ENCODE measurements around the gene SRGAP3.
A peak's percentile ranks its signal among the peaks of the same experiment; 100 is the strongest.

SRGAP3 gene

GRCh38 chr3:8963137-8963853 lies 286.2 kb downstream of the SRGAP3 start, which contains the start of gene RAD18:
TSS of gene RAD18 (minus strand) at chr3:8963472. CDS start at chr3:8963385, 87 bp downstream.
- Histone ChIP-seq H3K9me3 (replicated peaks; ENCODE audit: low read length) (no peaks in the 10 kb centered on the region), H3K36me3 (ENCODE audit: insufficient read depth, low read length) (peaks cover 8% of the 10 kb centered on the region), H3K9ac (ENCODE audit: low read depth, low read length) (peak within 1 kb of the TSS; percentile 78), H3K4me2 (ENCODE audit: low read length) (peak within 1 kb of the TSS; percentile 94), H3K4me1 (ENCODE audit: control insufficient read depth, insufficient read depth, low read length) (peaks cover 29% of the 10 kb centered on the region), H3K27me3 (ENCODE audit: control insufficient read depth, insufficient read depth, low read length) (no peaks in the 10 kb centered on the region), H3K4me3 (ENCODE audit: low read length) (peak within 1 kb of the TSS; percentile 85)

GRCh38 chr3:8962226-8962861 lies 287.1 kb downstream of the SRGAP3 start:
- H3K27me3 ChIP-seq (ENCODE audit: control insufficient read depth, insufficient read depth, low read length), result no peaks in the 10 kb centered on the region
- H3K9me3 ChIP-seq (replicated peaks; ENCODE audit: low read length), result no peaks in the 10 kb centered on the region
- H3K4me3 ChIP-seq (ENCODE audit: low read length), result peak overlapping the region; percentile 85
- peaks cover 29% of the 10 kb centered on the region for H3K4me1 ChIP-seq (ENCODE audit: control insufficient read depth, insufficient read depth, low read length)
- H3K4me2 ChIP-seq (ENCODE audit: low read length), result peak overlapping the region; percentile 94
- H3K9ac ChIP-seq (ENCODE audit: low read depth, low read length), result peak overlapping the region; percentile 78
- H3K36me3 ChIP-seq (ENCODE audit: insufficient read depth, low read length), result peaks cover 14% of the 10 kb centered on the region

- Histone ChIP-seq H3K4me3 (ENCODE audit: low read length) (no peak overlapping the region), H3K27me3 (ENCODE audit: control insufficient read depth, insufficient read depth, low read length) (no peaks in the 10 kb centered on the region), H3K9ac (ENCODE audit: low read depth, low read length) (no peak overlapping the region), H3K9me3 (replicated peaks; ENCODE audit: low read length) (no peaks in the 10 kb centered on the region), H3K36me3 (ENCODE audit: insufficient read depth, low read length) (peaks cover 30% of the 10 kb centered on the region), H3K4me2 (ENCODE audit: low read length) (no peak overlapping the region), H3K4me1 (ENCODE audit: control insufficient read depth, insufficient read depth, low read length) (peaks cover 19% of the 10 kb centered on the region)
Observed at GRCh38 chr3:8959668-8960067, 289.8 kb downstream of the SRGAP3 start.

- H3K4me1 ChIP-seq (ENCODE audit: control insufficient read depth, insufficient read depth, low read length), result no peaks in the 10 kb centered on the region
- H3K9ac ChIP-seq (ENCODE audit: low read depth, low read length), result no peak overlapping the region
- H3K27me3 ChIP-seq (ENCODE audit: control insufficient read depth, insufficient read depth, low read length), result no peaks in the 10 kb centered on the region
- no peak overlapping the region for H3K4me3 ChIP-seq (ENCODE audit: low read length)
- no peak overlapping the region for H3K4me2 ChIP-seq (ENCODE audit: low read length)
- H3K36me3 ChIP-seq (ENCODE audit: insufficient read depth, low read length), result peaks cover 30% of the 10 kb centered on the region
- no peaks in the 10 kb centered on the region for H3K9me3 ChIP-seq (replicated peaks; ENCODE audit: low read length)
Observed at GRCh38 chr3:8954938-8955763, 294.3 kb downstream of the SRGAP3 start.

- H3K36me3 ChIP-seq (ENCODE audit: insufficient read depth, low read length), result peaks cover 22% of the 10 kb centered on the region
- no peak overlapping the region for H3K4me3 ChIP-seq (ENCODE audit: low read length)
- no peaks in the 10 kb centered on the region for H3K27me3 ChIP-seq (ENCODE audit: control insufficient read depth, insufficient read depth, low read length)
- H3K4me1 ChIP-seq (ENCODE audit: control insufficient read depth, insufficient read depth, low read length), result no peaks in the 10 kb centered on the region
- H3K9ac ChIP-seq (ENCODE audit: low read depth, low read length), result no peak overlapping the region
- no peak overlapping the region for H3K4me2 ChIP-seq (ENCODE audit: low read length)
- H3K9me3 ChIP-seq (replicated peaks; ENCODE audit: low read length), result no peaks in the 10 kb centered on the region
Observed at GRCh38 chr3:8953313-8953712, 296.1 kb downstream of the SRGAP3 start.

- H3K4me2 ChIP-seq (ENCODE audit: low read length), result no peak overlapping the region
- H3K9me3 ChIP-seq (replicated peaks; ENCODE audit: low read length), result no peaks in the 10 kb centered on the region
- no peaks in the 10 kb centered on the region for H3K27me3 ChIP-seq (ENCODE audit: control insufficient read depth, insufficient read depth, low read length)
- no peaks in the 10 kb centered on the region for H3K4me1 ChIP-seq (ENCODE audit: control insufficient read depth, insufficient read depth, low read length)
- H3K9ac ChIP-seq (ENCODE audit: low read depth, low read length), result no peak overlapping the region
- H3K4me3 ChIP-seq (ENCODE audit: low read length), result no peak overlapping the region
- peaks cover 14% of the 10 kb centered on the region for H3K36me3 ChIP-seq (ENCODE audit: insufficient read depth, low read length)
Observed at GRCh38 chr3:8952130-8952529, 297.3 kb downstream of the SRGAP3 start.

- Histone ChIP-seq H3K4me1 (ENCODE audit: control insufficient read depth, insufficient read depth, low read length) (no peaks in the 10 kb centered on the region), H3K9ac (ENCODE audit: low read depth, low read length) (no peak overlapping the region), H3K4me3 (ENCODE audit: low read length) (no peak overlapping the region), H3K36me3 (ENCODE audit: insufficient read depth, low read length) (peaks cover 37% of the 10 kb centered on the region), H3K9me3 (replicated peaks; ENCODE audit: low read length) (peaks cover 4% of the 10 kb centered on the region), H3K27me3 (ENCODE audit: control insufficient read depth, insufficient read depth, low read length) (no peaks in the 10 kb centered on the region), H3K4me2 (ENCODE audit: low read length) (no peak overlapping the region)
Observed at GRCh38 chr3:8945890-8946600, 303.4 kb downstream of the SRGAP3 start.

GRCh38 chr3:8942746-8943488 lies 306.5 kb downstream of the SRGAP3 start:
- no peak overlapping the region for H3K4me3 ChIP-seq (ENCODE audit: low read length)
- no peak overlapping the region for H3K9ac ChIP-seq (ENCODE audit: low read depth, low read length)
- no peaks in the 10 kb centered on the region for H3K27me3 ChIP-seq (ENCODE audit: control insufficient read depth, insufficient read depth, low read length)
- H3K36me3 ChIP-seq (ENCODE audit: insufficient read depth, low read length), result peaks cover 44% of the 10 kb centered on the region
- H3K9me3 ChIP-seq (replicated peaks; ENCODE audit: low read length), result peaks cover 4% of the 10 kb centered on the region
- H3K4me2 ChIP-seq (ENCODE audit: low read length), result no peak overlapping the region
- peaks cover 15% of the 10 kb centered on the region for H3K4me1 ChIP-seq (ENCODE audit: control insufficient read depth, insufficient read depth, low read length)

GRCh38 chr3:8942115-8942514 lies 307.3 kb downstream of the SRGAP3 start:
- Histone ChIP-seq H3K4me3 (ENCODE audit: low read length) (no peak overlapping the region), H3K4me1 (ENCODE audit: control insufficient read depth, insufficient read depth, low read length) (peaks cover 23% of the 10 kb centered on the region), H3K27me3 (ENCODE audit: control insufficient read depth, insufficient read depth, low read length) (no peaks in the 10 kb centered on the region), H3K4me2 (ENCODE audit: low read length) (no peak overlapping the region), H3K9ac (ENCODE audit: low read depth, low read length) (no peak overlapping the region), H3K36me3 (ENCODE audit: insufficient read depth, low read length) (peaks cover 44% of the 10 kb centered on the region), H3K9me3 (replicated peaks; ENCODE audit: low read length) (peaks cover 4% of the 10 kb centered on the region)

GRCh38 chr3:8938021-8938420 lies 311.4 kb downstream of the SRGAP3 start:
- H3K27me3 ChIP-seq (ENCODE audit: control insufficient read depth, insufficient read depth, low read length), result no peaks in the 10 kb centered on the region
- H3K4me2 ChIP-seq (ENCODE audit: low read length), result peak overlapping the region; percentile 55
- peaks cover 32% of the 10 kb centered on the region for H3K4me1 ChIP-seq (ENCODE audit: control insufficient read depth, insufficient read depth, low read length)
- peaks cover 3% of the 10 kb centered on the region for H3K9me3 ChIP-seq (replicated peaks; ENCODE audit: low read length)
- H3K9ac ChIP-seq (ENCODE audit: low read depth, low read length), result peak overlapping the region; percentile 77
- peaks cover 24% of the 10 kb centered on the region for H3K36me3 ChIP-seq (ENCODE audit: insufficient read depth, low read length)
- H3K4me3 ChIP-seq (ENCODE audit: low read length), result no peak overlapping the region

Data from skeletal muscle satellite cell (primary cell).